ENCODE measurements around the gene GZMB.

The GZMB gene

DNA sequence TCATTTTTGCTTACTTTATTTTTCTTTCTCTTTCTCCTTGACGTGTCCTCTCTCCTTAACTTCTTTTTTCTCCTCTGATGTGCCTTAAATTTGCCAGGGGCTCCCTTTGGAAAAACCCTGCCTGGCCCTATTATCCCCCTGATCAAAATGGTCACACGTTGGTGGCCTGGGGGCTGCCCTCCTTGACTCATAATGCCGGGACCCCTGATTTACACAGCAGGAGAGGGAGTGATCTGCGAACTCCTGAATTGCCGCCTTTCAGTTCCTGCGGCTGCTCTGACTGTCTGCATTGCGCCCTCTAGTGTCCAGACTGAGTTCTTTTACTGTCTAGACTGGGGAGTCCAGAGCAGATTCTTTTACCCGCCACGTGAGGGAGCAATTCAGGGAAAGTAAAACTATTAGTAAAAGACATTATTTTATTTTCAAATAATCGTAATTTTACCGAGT, 44.8 kb upstream of the GZMB start:
- no peak overlapping the region for H3K14ac ChIP-seq (ENCODE audit: low read length in 2 of 2)
- H2AFZ ChIP-seq (ENCODE audit: low read depth, low read length): peak overlapping the region; percentile 54
- no peak overlapping the region for H2BK15ac ChIP-seq (ENCODE audit: low read depth, poor library complexity, severe bottlenecking)
- H3K18ac ChIP-seq (ENCODE audit: low read depth in 1 of 2, low read length in 2 of 2): no peak overlapping the region
- peak overlapping the region; percentile 24 for H3K4me2 ChIP-seq (ENCODE audit: low read length, poor library complexity, severe bottlenecking)
- no peak overlapping the region for H3K23ac ChIP-seq (ENCODE audit: low read length in 2 of 2)
- no peaks in the 10 kb centered on the region for H3K9me3 ChIP-seq (ENCODE audit: control insufficient read depth, low read length)
- H3K27me3 ChIP-seq (ENCODE audit: control insufficient read depth in 1 of 2, insufficient read depth in 1 of 2, low read length in 2 of 2): peaks cover 0 to 24% of the 10 kb centered on the region in 2 experiments
- H2BK5ac ChIP-seq (ENCODE audit: low read depth, low read length, poor library complexity, severe bottlenecking): no peak overlapping the region
- H3K79me1 ChIP-seq (replicated peaks; ENCODE audit: low read length, poor library complexity, severe bottlenecking): no peaks in the 10 kb centered on the region
- no peak overlapping the region for H4K8ac ChIP-seq (ENCODE audit: low read length)
- no peak overlapping the region for H2BK120ac ChIP-seq (ENCODE audit: low read depth, low read length)
- H2AK5ac ChIP-seq (ENCODE audit: low read length, severe bottlenecking): no peak overlapping the region
- WGBS: 4% methylated on average over 7 of the region's 11 CpGs
- H2BK12ac ChIP-seq (ENCODE audit: low read length in 2 of 2): no peak overlapping the region
- peak; percentile 82 for DNase-seq
- H3K4ac ChIP-seq (ENCODE audit: low read depth in 1 of 2, low read length in 2 of 2): no peak overlapping the region
- no peaks in the 10 kb centered on the region for H3K4me1 ChIP-seq (ENCODE audit: control insufficient read depth, insufficient read depth, low read depth, low read length)
- no peak overlapping the region for H4K91ac ChIP-seq (ENCODE audit: low read length)
- H3K36me3 ChIP-seq (ENCODE audit: control insufficient read depth in 1 of 2, insufficient read depth in 2 of 2, low read depth in 1 of 2, low read length in 2 of 2): no peaks in the 10 kb centered on the region
- peak overlapping the region; percentile 83 for H3K9ac ChIP-seq (ENCODE audit: low read length)
- peak overlapping the region in 1 of 2 experiments; percentile 77 for H3K4me3 ChIP-seq (ENCODE audit: insufficient read depth in 1 of 2, low read depth in 1 of 2, low read length in 2 of 2)
- H3K27ac ChIP-seq (ENCODE audit: low read length, poor library complexity, severe bottlenecking): no peak overlapping the region

DNA sequence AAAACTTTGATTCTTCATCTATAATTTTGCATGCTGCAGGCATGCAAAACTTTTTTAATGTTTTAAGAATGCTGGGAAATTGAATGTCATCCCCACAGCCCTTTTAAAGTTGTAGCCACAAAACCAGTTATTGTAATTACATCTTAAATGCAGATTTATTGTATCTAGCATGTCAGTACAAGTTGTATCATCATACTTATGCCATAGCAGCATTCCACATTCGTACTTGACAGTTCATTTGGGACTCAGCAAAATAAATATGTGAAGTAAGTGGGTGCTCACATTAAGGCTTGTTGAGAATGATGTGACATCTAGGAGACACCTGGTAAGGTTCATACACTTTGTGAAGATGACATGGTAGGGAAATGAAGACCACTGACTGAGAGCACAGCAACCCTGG, 44.0 kb upstream of the GZMB start:
- H3K79me1 ChIP-seq (replicated peaks; ENCODE audit: low read length, poor library complexity, severe bottlenecking): no peaks in the 10 kb centered on the region
- H2AK5ac ChIP-seq (ENCODE audit: low read length, severe bottlenecking): no peak overlapping the region
- WGBS: 67% methylated on average over 1 of the region's 1 CpG
- H3K9ac ChIP-seq (ENCODE audit: low read length): no peak overlapping the region
- H3K4me3 ChIP-seq (ENCODE audit: insufficient read depth in 1 of 2, low read depth in 1 of 2, low read length in 2 of 2): no peak overlapping the region
- DNase-seq: no peak
- no peak overlapping the region for H3K4ac ChIP-seq (ENCODE audit: low read depth in 1 of 2, low read length in 2 of 2)
- H2BK120ac ChIP-seq (ENCODE audit: low read depth, low read length): no peak overlapping the region
- no peak overlapping the region for H4K91ac ChIP-seq (ENCODE audit: low read length)
- no peak overlapping the region for H4K8ac ChIP-seq (ENCODE audit: low read length)
- no peak overlapping the region for H2BK12ac ChIP-seq (ENCODE audit: low read length in 2 of 2)
- H2BK5ac ChIP-seq (ENCODE audit: low read depth, low read length, poor library complexity, severe bottlenecking): no peak overlapping the region
- no peak overlapping the region for H2BK15ac ChIP-seq (ENCODE audit: low read depth, poor library complexity, severe bottlenecking)
- no peak overlapping the region for H3K4me2 ChIP-seq (ENCODE audit: low read length, poor library complexity, severe bottlenecking)
- no peak overlapping the region for H3K27ac ChIP-seq (ENCODE audit: low read length, poor library complexity, severe bottlenecking)
- H3K4me1 ChIP-seq (ENCODE audit: control insufficient read depth, insufficient read depth, low read depth, low read length): no peaks in the 10 kb centered on the region
- no peaks in the 10 kb centered on the region for H3K9me3 ChIP-seq (ENCODE audit: control insufficient read depth, low read length)
- H2AFZ ChIP-seq (ENCODE audit: low read depth, low read length): no peak overlapping the region
- no peak overlapping the region for H3K18ac ChIP-seq (ENCODE audit: low read depth in 1 of 2, low read length in 2 of 2)
- H3K36me3 ChIP-seq (ENCODE audit: control insufficient read depth in 1 of 2, insufficient read depth in 2 of 2, low read depth in 1 of 2, low read length in 2 of 2): no peaks in the 10 kb centered on the region
- no peak overlapping the region for H3K14ac ChIP-seq (ENCODE audit: low read length in 2 of 2)
- no peak overlapping the region for H3K23ac ChIP-seq (ENCODE audit: low read length in 2 of 2)
- H3K27me3 ChIP-seq (ENCODE audit: control insufficient read depth in 1 of 2, insufficient read depth in 1 of 2, low read length in 2 of 2): peaks cover 0 to 20% of the 10 kb centered on the region in 2 experiments

DNA sequence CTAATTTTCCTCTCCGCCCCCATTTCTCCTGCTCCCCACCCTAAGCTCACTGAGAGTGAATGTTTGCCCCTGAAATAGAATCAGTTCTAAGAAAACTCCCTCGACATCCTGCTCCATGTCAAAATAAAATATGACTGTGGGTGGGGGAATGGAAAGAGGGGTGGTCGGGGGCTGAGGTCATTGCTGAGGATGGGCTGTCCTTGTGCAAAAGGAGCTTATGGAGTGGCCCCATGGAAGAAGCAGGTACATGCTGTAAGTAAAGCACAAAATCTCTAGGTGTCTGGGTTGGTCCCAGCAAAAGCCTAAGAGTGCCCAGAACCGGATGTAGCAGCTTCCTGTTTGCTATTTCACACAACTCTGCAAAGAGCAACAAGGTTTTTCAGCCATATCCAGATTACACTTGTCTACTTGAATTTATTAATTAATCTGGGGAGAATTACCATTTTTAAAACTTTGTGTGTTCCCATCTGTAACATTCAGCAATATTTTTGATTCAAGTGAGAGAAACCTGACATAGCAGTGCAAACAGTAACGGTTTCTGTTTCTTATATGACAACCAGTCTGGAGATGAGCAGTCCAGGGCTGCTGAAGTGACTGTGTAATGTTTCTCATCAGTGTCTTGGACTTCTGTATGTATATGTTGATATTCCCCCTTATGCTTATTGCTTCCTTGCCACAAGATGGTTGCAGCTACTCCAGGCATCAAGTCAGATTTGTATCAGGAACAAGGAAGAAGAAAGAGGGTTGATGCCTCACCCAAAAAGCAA, 40.4 kb upstream of the GZMB start:
- Histone ChIP-seq H3K14ac (ENCODE audit: low read length in 2 of 2) (no peak overlapping the region), H4K8ac (ENCODE audit: low read length) (no peak overlapping the region), H3K4me3 (ENCODE audit: insufficient read depth in 1 of 2, low read depth in 1 of 2, low read length in 2 of 2) (no peak overlapping the region), H2BK120ac (ENCODE audit: low read depth, low read length) (no peak overlapping the region), H2BK12ac (ENCODE audit: low read length in 2 of 2) (no peak overlapping the region), H3K36me3 (ENCODE audit: control insufficient read depth in 1 of 2, insufficient read depth in 2 of 2, low read depth in 1 of 2, low read length in 2 of 2) (no peaks in the 10 kb centered on the region), H3K27me3 (ENCODE audit: control insufficient read depth in 1 of 2, insufficient read depth in 1 of 2, low read length in 2 of 2) (peaks cover 0 to 3% of the 10 kb centered on the region in 2 experiments), H3K4me2 (ENCODE audit: low read length, poor library complexity, severe bottlenecking) (no peak overlapping the region), H2BK15ac (ENCODE audit: low read depth, poor library complexity, severe bottlenecking) (no peak overlapping the region), H3K23ac (ENCODE audit: low read length in 2 of 2) (no peak overlapping the region), H3K4ac (ENCODE audit: low read depth in 1 of 2, low read length in 2 of 2) (no peak overlapping the region), H2BK5ac (ENCODE audit: low read depth, low read length, poor library complexity, severe bottlenecking) (no peak overlapping the region), H2AFZ (ENCODE audit: low read depth, low read length) (no peak overlapping the region), H3K18ac (ENCODE audit: low read depth in 1 of 2, low read length in 2 of 2) (no peak overlapping the region), H3K79me1 (replicated peaks; ENCODE audit: low read length, poor library complexity, severe bottlenecking) (no peaks in the 10 kb centered on the region), H3K4me1 (ENCODE audit: control insufficient read depth, insufficient read depth, low read depth, low read length) (no peaks in the 10 kb centered on the region), H3K9me3 (ENCODE audit: control insufficient read depth, low read length) (no peaks in the 10 kb centered on the region), H4K91ac (ENCODE audit: low read length) (no peak overlapping the region), H2AK5ac (ENCODE audit: low read length, severe bottlenecking) (no peak overlapping the region), H3K9ac (ENCODE audit: low read length) (no peak overlapping the region), H3K27ac (ENCODE audit: low read length, poor library complexity, severe bottlenecking) (no peak overlapping the region)
- no peak for DNase-seq
- 61% methylated on average over 2 of the region's 5 CpGs for WGBS

DNA sequence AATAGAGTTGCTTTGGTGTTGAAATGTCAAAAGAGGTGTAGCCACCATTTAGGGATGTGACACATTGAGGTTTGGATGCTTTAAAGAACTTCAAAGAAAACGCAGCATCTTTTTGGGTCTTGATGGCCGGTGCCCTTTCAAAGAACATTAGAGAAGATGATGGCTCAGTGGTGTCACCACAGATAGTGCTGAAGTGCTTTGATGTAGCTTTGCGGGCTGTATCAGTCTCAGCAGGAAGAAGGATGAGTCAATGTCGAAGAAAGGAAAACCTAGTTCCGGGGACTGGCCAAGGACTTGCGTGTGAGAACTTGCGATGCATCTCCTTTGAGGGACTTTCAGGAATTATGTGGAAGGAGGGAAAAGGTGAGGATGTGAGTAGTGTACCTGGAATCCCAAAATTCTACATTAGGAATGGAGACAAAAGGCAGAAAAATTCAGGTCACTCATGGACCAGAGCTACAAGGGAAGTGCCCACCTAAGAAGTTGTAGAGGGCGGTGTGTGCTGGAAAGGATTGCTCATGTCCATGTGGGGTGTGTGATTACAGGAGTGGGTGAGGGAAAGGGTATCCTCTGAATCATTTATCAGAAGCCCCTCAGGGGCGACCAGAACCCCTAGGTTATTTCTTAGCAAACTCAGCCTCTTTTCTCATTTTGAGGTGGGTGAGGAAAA, 39.7 kb upstream of the GZMB start:
- Histone ChIP-seq H2AFZ (ENCODE audit: low read depth, low read length) (no peak overlapping the region), H3K4me3 (ENCODE audit: insufficient read depth in 1 of 2, low read depth in 1 of 2, low read length in 2 of 2) (no peak overlapping the region), H2BK5ac (ENCODE audit: low read depth, low read length, poor library complexity, severe bottlenecking) (no peak overlapping the region), H3K79me1 (replicated peaks; ENCODE audit: low read length, poor library complexity, severe bottlenecking) (no peaks in the 10 kb centered on the region), H2AK5ac (ENCODE audit: low read length, severe bottlenecking) (no peak overlapping the region), H3K27ac (ENCODE audit: low read length, poor library complexity, severe bottlenecking) (no peak overlapping the region), H3K4me1 (ENCODE audit: control insufficient read depth, insufficient read depth, low read depth, low read length) (no peaks in the 10 kb centered on the region), H3K36me3 (ENCODE audit: control insufficient read depth in 1 of 2, insufficient read depth in 2 of 2, low read depth in 1 of 2, low read length in 2 of 2) (no peaks in the 10 kb centered on the region), H2BK15ac (ENCODE audit: low read depth, poor library complexity, severe bottlenecking) (no peak overlapping the region), H3K18ac (ENCODE audit: low read depth in 1 of 2, low read length in 2 of 2) (no peak overlapping the region), H4K8ac (ENCODE audit: low read length) (no peak overlapping the region), H3K27me3 (ENCODE audit: control insufficient read depth in 1 of 2, insufficient read depth in 1 of 2, low read length in 2 of 2) (peaks cover 0 to 3% of the 10 kb centered on the region in 2 experiments), H2BK120ac (ENCODE audit: low read depth, low read length) (no peak overlapping the region), H3K9me3 (ENCODE audit: control insufficient read depth, low read length) (no peaks in the 10 kb centered on the region), H3K9ac (ENCODE audit: low read length) (no peak overlapping the region), H3K4ac (ENCODE audit: low read depth in 1 of 2, low read length in 2 of 2) (no peak overlapping the region), H3K23ac (ENCODE audit: low read length in 2 of 2) (no peak overlapping the region), H3K4me2 (ENCODE audit: low read length, poor library complexity, severe bottlenecking) (no peak overlapping the region), H3K14ac (ENCODE audit: low read length in 2 of 2) (no peak overlapping the region), H2BK12ac (ENCODE audit: low read length in 2 of 2) (no peak overlapping the region), H4K91ac (ENCODE audit: low read length) (no peak overlapping the region)
- 89% methylated on average over 8 of the region's 9 CpGs for WGBS
- DNase-seq: no peak
